GM21526 (cell line): ENCODE data around the gene MYO1B.

ENCODE experiments used
- ATAC-seq: cut with Tn5 transposase; IDR thresholded peaks from one replicate; pipeline ENCODE4 v1.9.1; 2021; ENCODE audit warnings: moderate library complexity; ENCODE audit not compliant: unreplicated experiment, low FRiP score

The MYO1B gene

DNA sequence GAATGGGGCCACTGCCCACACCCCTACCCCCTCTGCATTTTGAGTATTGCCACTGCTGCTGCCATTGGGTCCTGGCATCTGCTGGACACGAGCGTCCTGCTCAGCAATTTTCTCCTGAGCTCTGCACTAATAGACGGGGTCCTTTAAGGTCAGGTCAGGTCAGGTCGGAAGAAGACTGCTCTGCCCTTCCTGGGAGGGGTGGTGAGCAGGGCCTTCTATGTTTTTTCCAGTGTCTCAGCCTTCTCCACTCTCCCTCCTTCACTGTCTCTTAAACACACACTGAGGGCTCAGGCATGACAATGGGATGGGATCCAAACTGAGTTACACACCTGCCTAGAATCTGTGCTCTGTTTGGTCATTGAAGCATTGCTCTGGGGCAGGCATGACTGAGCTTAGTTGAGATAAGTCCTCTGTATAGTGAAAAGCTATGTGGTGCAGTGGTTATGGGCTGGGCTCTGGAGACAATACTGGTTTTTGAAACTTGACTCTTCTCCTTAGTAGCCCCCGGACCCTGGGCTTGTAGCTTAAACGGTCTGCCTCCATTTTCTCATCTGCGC is 10.6 kb downstream of the MYO1B start:
- no peak for ATAC-seq

- no peak for ATAC-seq
These were observed 12.7 kb downstream of the MYO1B start for GRCh38 chr2:191257934-191258333.

DNA sequence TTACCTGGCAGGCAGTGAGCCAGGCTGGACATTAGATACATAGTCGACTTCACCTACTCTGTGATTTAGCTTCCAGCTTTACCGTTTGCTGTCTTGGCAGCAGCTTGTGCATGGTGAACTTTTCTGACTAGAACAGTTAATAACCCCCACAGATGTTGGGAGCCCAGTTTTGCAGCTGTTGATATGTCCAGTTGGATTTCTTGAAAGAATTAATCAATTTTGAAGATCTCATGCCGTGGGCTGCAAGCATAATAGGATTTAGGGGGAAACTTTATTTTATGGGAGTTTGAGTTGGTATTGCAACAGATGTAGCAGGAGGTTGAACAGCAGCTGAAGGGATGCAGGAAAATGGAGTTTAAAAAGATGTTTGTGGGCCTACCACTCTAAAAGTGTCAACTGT is 13.8 kb downstream of the MYO1B start:
- ATAC-seq: no peak

GRCh38 chr2:191262436-191262835 is 17.2 kb downstream of the MYO1B start:
- no peak for ATAC-seq

- no peak for ATAC-seq
These were observed 17.8 kb downstream of the MYO1B start for GRCh38 chr2:191263050-191263449.

GRCh38 chr2:191264647-191265081 is 19.5 kb downstream of the MYO1B start:
- ATAC-seq: no peak

DNA sequence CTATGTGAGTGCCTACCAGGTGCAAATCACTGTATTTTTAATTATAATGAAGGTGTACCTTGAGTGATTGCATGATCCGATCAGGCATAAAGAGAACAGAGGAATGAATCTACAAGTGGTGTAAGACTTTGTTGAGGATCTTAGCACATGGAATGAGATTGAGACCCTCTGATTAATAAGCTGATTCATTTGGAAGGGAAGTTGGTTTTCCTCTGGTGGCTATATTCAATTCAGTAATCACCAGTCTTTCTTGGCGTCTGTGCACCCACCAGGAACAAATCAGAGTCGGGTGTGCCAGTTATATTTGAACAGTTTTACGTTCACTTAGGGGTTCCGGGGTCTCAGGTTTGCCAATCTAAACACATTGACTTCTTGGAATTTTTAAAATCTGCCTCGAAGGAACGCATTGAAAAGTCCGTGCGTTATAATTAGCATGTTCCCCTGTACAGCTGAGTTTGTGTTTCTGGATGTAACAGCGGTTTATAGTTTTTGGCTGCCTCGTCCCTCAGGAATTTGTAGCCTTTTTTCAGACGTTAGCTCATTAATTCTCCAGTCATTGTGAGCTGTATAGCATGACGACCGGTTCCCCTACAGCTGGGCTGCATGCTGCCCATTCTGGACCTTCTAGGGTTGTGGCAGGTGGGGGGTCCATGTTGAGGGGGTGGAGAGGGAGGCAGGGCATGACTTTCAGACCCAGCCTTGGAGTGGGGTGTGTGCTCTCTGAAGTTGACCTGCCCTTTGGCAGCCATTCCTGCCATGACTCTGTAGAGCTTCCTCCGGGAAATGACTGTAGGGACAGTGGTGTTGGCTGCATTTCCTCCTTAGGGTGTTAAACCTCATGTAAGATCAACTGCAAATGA is 20.3 kb downstream of the MYO1B start:
- no peak for ATAC-seq

- ATAC-seq: no peak
These were observed 21.0 kb downstream of the MYO1B start for GRCh38 chr2:191266201-191266600.

GRCh38 chr2:191268596-191268995 is 23.4 kb downstream of the MYO1B start:
- ATAC-seq: no peak

GRCh38 chr2:191270306-191271161 is 25.3 kb downstream of the MYO1B start:
- no peak for ATAC-seq

DNA sequence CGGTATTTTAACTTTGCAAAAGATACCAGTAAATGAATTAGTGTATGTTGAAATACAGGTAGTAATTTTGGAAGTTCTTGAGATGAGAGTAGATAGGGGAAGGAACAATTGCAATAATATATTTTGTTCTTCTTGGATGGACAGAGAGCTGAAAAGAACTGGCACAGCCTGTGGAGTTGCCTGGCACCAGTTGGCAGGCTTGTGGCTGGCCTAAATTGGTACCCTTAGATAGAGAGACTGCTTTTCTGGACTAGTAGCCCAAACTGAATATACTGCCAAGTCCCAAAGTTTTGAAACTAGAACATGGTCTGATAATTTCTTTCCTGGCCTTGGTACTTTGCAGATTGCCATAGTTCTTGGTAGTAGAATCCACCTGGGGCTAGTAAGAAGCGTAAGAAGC is 26.9 kb downstream of the MYO1B start:
- ATAC-seq: no peak

DNA sequence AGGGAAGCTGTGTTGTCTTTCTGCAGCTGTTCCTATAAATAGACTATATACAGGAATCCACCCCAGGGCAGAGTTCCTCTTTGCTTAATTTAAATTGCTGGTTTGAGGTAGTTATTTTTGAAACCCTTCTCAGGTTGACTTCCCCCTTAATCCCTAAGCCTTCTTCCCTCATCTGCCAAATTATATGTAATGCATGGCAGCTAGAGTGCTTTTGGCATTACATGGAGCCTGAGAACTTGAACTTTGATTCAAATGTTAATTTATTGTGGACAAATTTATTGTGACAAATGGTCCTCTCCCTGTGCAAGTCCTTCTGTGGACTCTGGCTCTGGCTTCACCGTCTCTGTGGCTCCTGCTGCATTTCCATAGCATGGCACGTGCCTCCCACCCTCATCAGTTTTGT is 29.2 kb downstream of the MYO1B start:
- ATAC-seq: no peak

DNA sequence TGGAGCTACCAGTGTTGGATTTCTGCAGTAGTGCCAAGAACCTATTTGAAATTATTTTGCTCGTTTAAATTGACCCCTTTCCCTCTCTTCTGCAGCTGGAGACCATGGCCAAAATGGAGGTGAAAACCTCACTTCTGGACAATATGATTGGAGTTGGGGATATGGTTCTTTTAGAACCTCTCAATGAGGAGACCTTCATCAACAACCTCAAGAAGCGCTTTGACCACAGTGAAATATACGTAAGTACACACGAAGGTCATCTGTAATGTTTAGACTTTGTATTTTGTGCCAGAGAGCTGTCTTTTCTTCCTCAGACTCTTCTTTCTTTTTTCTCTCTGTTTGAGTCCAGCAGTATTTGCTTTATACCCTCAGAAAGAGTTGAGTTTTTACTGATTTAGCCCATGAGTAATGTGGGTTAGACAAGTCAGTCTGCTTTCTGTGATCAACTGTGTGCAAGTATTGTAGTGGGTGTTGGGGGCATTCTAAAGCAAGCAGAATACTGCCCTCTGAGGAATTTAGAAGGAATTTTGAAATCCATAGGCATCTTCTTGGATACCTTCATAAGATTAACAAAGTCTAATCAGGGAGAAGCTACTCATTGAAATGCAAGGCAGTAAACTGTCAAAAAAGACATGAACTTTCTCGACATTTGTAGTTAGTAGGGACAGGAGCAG is 31.7 kb downstream of the MYO1B start:
- no peak for ATAC-seq

DNA sequence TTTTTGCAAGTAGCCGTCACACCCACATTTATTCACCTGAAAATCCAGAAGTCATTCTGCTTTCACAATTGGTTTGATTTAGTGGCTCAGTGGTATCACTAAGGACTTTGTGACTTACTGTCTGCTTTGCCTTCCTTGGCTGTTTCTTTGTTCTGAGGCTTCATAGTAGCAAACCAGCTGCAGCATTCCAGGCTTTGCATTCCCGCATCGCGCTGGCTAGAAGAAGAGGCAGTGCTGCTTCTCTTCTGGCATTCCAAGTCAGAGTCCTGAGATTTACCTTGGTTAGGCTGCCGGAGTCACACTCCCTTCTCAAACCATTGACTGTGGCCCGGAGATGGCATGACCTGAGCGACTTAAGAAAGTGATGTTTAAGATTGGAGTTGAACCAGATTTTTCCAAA is 35.1 kb downstream of the MYO1B start:
- no peak for ATAC-seq

DNA sequence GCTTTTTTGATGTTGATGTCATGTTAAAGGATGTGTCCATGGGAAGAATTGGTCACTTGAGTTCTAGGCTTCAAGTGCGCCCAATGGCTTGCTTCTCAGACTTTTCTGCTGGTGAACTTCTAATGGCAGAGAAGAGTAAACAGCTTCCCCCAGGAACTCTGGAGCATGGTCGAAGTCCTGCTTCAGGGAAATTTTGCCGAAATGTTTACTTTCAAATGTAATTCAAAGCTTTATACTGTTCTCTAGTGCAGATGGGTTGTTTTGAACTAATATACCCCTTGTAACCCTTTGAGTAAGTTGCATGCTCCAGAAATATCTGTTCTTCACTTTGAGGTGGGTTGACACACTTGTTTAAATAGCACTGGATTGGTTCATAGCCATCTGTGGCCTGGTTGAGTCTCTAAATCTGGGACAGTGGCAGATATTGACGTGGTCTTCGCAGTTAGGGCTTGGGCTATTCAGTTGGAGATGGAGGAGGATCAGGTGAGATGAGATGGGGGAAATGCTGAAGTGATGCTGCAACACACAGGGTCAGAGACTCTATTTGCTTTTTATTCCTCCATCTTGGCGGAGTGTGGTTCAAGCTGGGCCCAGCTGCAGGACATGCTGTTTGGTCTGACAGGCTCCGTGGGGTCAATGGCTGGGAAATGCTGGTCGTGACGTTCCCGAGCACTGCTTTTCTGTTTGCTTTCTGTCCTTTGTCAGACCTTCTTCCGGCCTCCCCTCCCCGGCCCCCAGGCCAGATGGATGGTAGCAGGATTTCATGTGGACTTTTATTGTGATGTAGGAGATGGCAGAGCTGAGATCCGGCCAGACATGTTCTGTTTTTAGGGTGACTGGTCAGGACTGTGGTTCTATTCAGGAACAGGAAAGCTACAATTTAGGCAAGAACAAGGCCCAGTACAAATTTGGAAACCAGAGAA is 35.9 kb downstream of the MYO1B start:
- ATAC-seq: no peak

DNA sequence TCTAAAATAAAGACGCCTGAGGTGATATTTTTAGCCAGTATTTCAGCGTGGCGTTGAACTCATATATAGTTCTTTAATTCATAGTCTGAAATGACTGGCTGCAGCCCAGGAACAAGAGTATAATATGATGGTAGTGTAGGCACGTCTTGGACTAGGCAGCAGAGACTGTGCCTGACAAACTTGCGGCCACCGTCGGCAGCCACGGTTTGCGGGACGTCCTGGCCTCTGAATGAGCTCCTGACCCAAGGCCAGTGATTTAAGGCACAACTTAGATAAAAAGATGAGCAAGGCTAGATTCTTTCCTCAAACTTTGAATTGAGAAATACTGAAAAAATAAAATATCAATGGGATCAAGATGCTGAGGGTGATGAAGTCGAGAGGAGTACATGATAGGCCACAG is 40.0 kb downstream of the MYO1B start:
- no peak for ATAC-seq

GRCh38 chr2:191287820-191288219 is 42.6 kb downstream of the MYO1B start:
- ATAC-seq: no peak

DNA sequence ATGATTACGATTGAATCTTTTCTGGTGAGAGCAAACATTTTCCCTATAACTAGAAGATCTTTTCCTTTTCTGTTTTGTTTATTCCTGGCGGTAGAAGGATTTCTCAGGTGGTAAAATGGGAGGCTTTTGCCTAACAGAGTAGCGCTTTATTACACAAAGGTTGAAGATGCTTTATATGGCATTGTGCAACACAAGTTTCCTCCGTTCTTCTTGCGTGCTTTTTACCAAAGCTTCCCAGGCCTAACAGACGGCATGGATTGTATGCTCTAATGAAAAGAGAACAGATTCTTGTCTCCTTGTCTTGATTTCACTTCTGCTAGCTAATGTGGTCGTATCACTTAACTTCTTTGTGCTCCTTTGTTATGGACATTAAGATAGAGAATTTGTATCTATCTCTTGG is 43.8 kb downstream of the MYO1B start:
- no peak for ATAC-seq

GRCh38 chr2:191291471-191291870 is 46.3 kb downstream of the MYO1B start:
- no peak for ATAC-seq

- ATAC-seq: no peak
These were observed 47.7 kb downstream of the MYO1B start for GRCh38 chr2:191292869-191293268.
